ENCODE measurements around the gene TMEM117.

- TF ChIP-seq CTCF (IDR thresholded peaks at IDR 0.05) (no peak), POLR2A (IDR thresholded peaks at IDR 0.05) (no peak)
These were observed 134.0 kb downstream of the TMEM117 start for GRCh38 chr12:43969882-43970281.

All from tibial nerve (tissue), 3 donors.